Neural progenitor cell (in vitro differentiated cells): ENCODE results near the gene YBEY.

ENCODE experiments used
- CTCF ChIP-seq: fragments of 200-600 bp; sonication (generic); IDR thresholded peaks from 2 replicates; pipeline ENCODE4 v1.5.1; 2017; ENCODE audit warnings: antibody characterized with exemption, mild to moderate bottlenecking
- EZH2phosphoT487 ChIP-seq: fragments of 200-600 bp; sonication (generic); IDR thresholded peaks from 2 replicates; pipeline ENCODE4 v1.6.1; 2017; ENCODE audit warnings: antibody characterized with exemption

DNA sequence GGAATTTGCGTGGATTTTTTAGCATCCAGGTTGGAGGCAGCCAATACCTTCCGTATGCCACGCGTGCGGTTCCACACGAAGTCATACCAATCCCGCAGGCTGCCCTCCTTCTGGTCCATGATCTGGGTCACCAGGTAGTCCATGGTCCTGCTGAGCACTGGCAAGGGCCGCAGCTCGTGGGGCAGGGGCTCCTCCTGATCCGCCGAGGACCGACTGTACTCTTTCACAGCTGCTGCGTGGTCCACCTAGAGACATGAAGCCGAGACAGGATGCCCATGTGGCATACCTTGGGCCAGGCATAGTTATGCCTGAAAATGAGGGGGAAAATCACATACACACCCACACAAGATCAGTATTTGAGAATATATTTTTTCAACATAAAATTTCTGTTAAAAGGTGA is 12.8 kb upstream of the YBEY start:
- TF ChIP-seq CTCF (no peak), EZH2phosphoT487 (no peak)
